Cardiac muscle cell (in vitro differentiated cells and primary cell): Measurements from ENCODE around the gene CRYBA4. TPM values are rescaled to one million over a fixed set of nuclear protein-coding genes. Genes with fewer than 3 reads are reported as not detected.
"Not testable (repeated sequence)": the region's sequence is repeated elsewhere in the genome, so short reads cannot be mapped to it uniquely, and the experiment has no call there.

Experiments
- DNase-seq, 2 donors: peaks; one replicate each; pipeline versions ENCODE4 v3.0.0 to v3.0.0-alpha.2; 2010 to 2017; ENCODE audit warnings: low read depth in 1 of 2, low spot score in 1 of 2
- H3K27ac ChIP-seq: fragments of 200-600 bp; sonication (generic); 2 replicates; pipeline ENCODE4 v1.5.1; 2016
- H3K27me3 ChIP-seq: fragments of 200-600 bp; sonication (generic); 2 replicates; pipeline ENCODE4 v1.6.0; 2016; ENCODE audit warnings: control low read depth
- H3K36me3 ChIP-seq: fragments of 200-600 bp; sonication (generic); 2 replicates; pipeline ENCODE4 v1.5.1; 2016; ENCODE audit warnings: control low read depth
- H3K4me1 ChIP-seq: fragments of 200-600 bp; sonication (generic); 2 replicates; pipeline ENCODE4 v1.8.1; 2017; ENCODE audit warnings: low read depth, mild to moderate bottlenecking, mixed run types
- H3K4me3 ChIP-seq: fragments of 200-600 bp; sonication (generic); 2 replicates; pipeline ENCODE4 v1.5.1; 2016; ENCODE audit warnings: mild to moderate bottlenecking
- H3K9me3 ChIP-seq: fragments of 200-600 bp; sonication (generic); 2 replicates; pipeline ENCODE4 v1.5.1; 2017; ENCODE audit warnings: low read depth, mild to moderate bottlenecking, control low read depth
- CTCF ChIP-seq: IDR thresholded peaks from 2 replicates; pipeline ENCODE4 v1.5.1; 2012; ENCODE audit warnings: low read depth, mild to moderate bottlenecking, low read length
- polyA plus RNA-seq: library from polyadenylated mRNA; unstranded; fragments of >200 nt; fragmentation: Nextera tagmentation; extraction: Ambion mirVana; gene quantifications from 2 replicates; pipeline ENCODE4 v1.2.1, GENCODE V29; 2016
- total RNA-seq: library from RNA; depleted of rRNA; stranded (reverse); fragments of >200 nt; gene quantifications from 2 replicates; pipeline ENCODE4 v1.2.3, GENCODE V29; 2016

Gene CRYBA4
- total and polyA plus RNA-seq, 2 experiments from 2014 or later: 0.34 TPM; not detected in 1

GRCh38 chr22:26609287-26609686, 12.5 kb upstream of the CRYBA4 start:
- H3K27me3 ChIP-seq: peaks cover 6% of the 10 kb centered on the region
- no peak for TF ChIP-seq CTCF
- no peak overlapping the region for H3K27ac ChIP-seq
- no peaks in the 10 kb centered on the region for H3K9me3 ChIP-seq
- no peak for DNase-seq
- H3K36me3 ChIP-seq: no peaks in the 10 kb centered on the region
- H3K4me3 ChIP-seq: no peak overlapping the region
- no peaks in the 10 kb centered on the region for H3K4me1 ChIP-seq

GRCh38 chr22:26610072-26610958, 11.4 kb upstream of the CRYBA4 start:
- Histone ChIP-seq H3K4me1 (no peaks in the 10 kb centered on the region), H3K9me3 (no peaks in the 10 kb centered on the region), H3K4me3 (no peak overlapping the region), H3K36me3 (no peaks in the 10 kb centered on the region), H3K27me3 (peaks cover 11% of the 10 kb centered on the region), H3K27ac (no peak overlapping the region)
- no peak for TF ChIP-seq CTCF
- peak in 1 of 2 donors; percentile 91 for DNase-seq

- no peaks in the 10 kb centered on the region for H3K4me1 ChIP-seq
Measured at GRCh38 chr22:26610996-26611395, 10.8 kb upstream of the CRYBA4 start.

GRCh38 chr22:26612652-26613051, 9.1 kb upstream of the CRYBA4 start:
- peaks cover 3% of the 10 kb centered on the region for H3K4me1 ChIP-seq
- no peak overlapping the region for H3K4me3 ChIP-seq
- H3K9me3 ChIP-seq: no peaks in the 10 kb centered on the region
- H3K27ac ChIP-seq: no peak overlapping the region
- no peak for TF ChIP-seq CTCF
- no peaks in the 10 kb centered on the region for H3K36me3 ChIP-seq
- DNase-seq: no peak
- peaks cover 11% of the 10 kb centered on the region for H3K27me3 ChIP-seq

More at GRCh38 chr22:26610996-26611395, 10.8 kb upstream of the CRYBA4 start:
- no peak for TF ChIP-seq CTCF
- no peak for DNase-seq
- peaks cover 11% of the 10 kb centered on the region for H3K27me3 ChIP-seq
- no peaks in the 10 kb centered on the region for H3K36me3 ChIP-seq
- no peaks in the 10 kb centered on the region for H3K9me3 ChIP-seq
- H3K4me3 ChIP-seq: no peak overlapping the region
- H3K27ac ChIP-seq: no peak overlapping the region

- not testable (repeated sequence) for H3K36me3 ChIP-seq, DNase-seq, H3K4me1 ChIP-seq, H3K4me3 ChIP-seq, H3K9me3 ChIP-seq, H3K27ac ChIP-seq
- peaks cover 11% of the 10 kb centered on the region for H3K27me3 ChIP-seq
Measured at GRCh38 chr22:26613753-26614152, 8.0 kb upstream of the CRYBA4 start.

- no peaks in the 10 kb centered on the region for H3K36me3 ChIP-seq
- no peak for DNase-seq
- no peak overlapping the region for H3K4me3 ChIP-seq
- H3K27me3 ChIP-seq: peaks cover 11% of the 10 kb centered on the region
- H3K9me3 ChIP-seq: no peaks in the 10 kb centered on the region
- TF ChIP-seq CTCF: no peak
- peaks cover 9% of the 10 kb centered on the region for H3K4me1 ChIP-seq
- H3K27ac ChIP-seq: no peak overlapping the region
Measured at GRCh38 chr22:26614322-26614721, 7.4 kb upstream of the CRYBA4 start.
